Ishikawa (cell line): ENCODE measurements around the gene ELAVL3.

ENCODE experiments used
- CEBPB ChIP-seq: IDR thresholded peaks from 2 replicates; pipeline ENCODE4 v1.6.1; 2012
- CREB1 ChIP-seq: IDR thresholded peaks from 2 replicates; pipeline ENCODE4 v1.6.1; 2012; ENCODE audit warnings: low read depth
- EGR1 ChIP-seq: IDR thresholded peaks from 2 replicates; pipeline ENCODE4 v1.6.1; 2012
- EP300 ChIP-seq: IDR thresholded peaks from 2 replicates; pipeline ENCODE4 v1.6.1; 2012; ENCODE audit warnings: borderline replicate concordance
- FOXM1 ChIP-seq: IDR thresholded peaks from 2 replicates; pipeline ENCODE4 v1.6.1; 2012; ENCODE audit warnings: low read depth, borderline replicate concordance
- NFIC ChIP-seq: IDR thresholded peaks from 2 replicates; pipeline ENCODE4 v1.6.1; 2012
- RAD21 ChIP-seq: IDR thresholded peaks from 2 replicates; pipeline ENCODE4 v1.6.1; 2012; ENCODE audit warnings: low read depth
- TAF1 ChIP-seq: IDR thresholded peaks from 2 replicates; pipeline ENCODE4 v1.6.1; 2012; ENCODE audit warnings: low read depth, mild to moderate bottlenecking
- TCF12 ChIP-seq: IDR thresholded peaks from 2 replicates; pipeline ENCODE4 v1.6.1; 2012; ENCODE audit warnings: low read depth
- TEAD4 ChIP-seq: IDR thresholded peaks from 2 replicates; pipeline ENCODE4 v1.6.1; 2012
- YY1 ChIP-seq: IDR thresholded peaks from 2 replicates; pipeline ENCODE4 v1.6.1; 2012; ENCODE audit warnings: low read depth
- ZBTB7A ChIP-seq: IDR thresholded peaks from 2 replicates; pipeline ENCODE4 v1.6.1; 2012; ENCODE audit warnings: low read depth
- TF ChIP-seq, protein P1 (sequence below): IDR thresholded peaks from 2 replicates; pipeline ENCODE4 v1.6.1; 2012
- TF ChIP-seq, protein P2 (sequence below): IDR thresholded peaks from 2 replicates; pipeline ENCODE4 v1.6.1; 2012
- TF ChIP-seq, protein P3 (sequence below): IDR thresholded peaks from 2 replicates; pipeline ENCODE4 v1.6.1; 2012; ENCODE audit warnings: low read depth, mild to moderate bottlenecking

Gene ELAVL3

DNA sequence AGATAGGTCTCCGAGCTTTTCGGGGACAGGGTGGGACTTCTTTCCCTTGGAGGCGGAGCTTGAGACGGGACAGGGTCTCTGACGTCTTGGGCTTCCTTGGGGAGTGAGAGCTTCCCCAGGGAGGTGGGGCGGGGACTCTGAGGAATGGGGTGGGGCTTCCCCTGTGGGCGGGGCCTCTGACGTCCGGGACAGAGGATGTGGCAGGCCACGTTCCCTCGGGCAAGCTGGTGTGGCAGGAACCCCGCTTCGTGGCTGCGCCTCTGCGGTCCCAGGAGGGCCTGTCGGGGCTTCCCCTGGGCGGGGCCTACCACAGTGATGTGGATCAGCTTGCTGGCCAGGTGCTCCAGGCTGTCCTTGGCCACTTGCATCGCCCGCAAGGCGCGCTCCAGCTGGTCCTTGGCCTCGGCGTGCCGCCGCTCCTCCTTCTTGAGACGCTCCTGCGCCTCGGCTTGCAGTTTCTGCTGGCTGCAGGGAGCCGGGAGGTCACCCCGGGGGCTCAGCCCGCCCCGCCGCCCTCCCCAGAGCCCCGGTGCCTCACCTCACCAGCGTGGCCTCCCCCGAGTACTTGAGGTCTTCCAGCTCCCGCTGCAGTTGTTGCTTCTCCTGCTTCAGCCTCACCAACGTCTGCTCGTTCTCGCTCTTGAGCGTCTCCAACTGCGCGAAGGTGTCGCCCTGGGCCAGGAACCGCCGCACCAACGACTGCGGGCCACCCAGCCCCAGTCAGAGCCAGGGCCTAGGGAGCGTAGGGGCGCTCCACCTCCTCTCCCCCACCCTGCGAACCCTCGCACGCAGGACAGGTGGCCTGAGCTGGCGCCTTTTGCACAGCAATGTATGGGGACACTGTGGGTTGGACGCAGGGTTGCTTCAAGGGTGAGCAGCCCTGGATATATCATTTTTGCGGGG, 58.4 kb downstream of the ELAVL3 start:
- no peak for TF ChIP-seq NFIC
- TF ChIP-seq, protein P1, sequence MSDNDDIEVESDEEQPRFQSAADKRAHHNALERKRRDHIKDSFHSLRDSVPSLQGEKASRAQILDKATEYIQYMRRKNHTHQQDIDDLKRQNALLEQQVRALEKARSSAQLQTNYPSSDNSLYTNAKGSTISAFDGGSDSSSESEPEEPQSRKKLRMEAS: peak; percentile 36; the same call in 1 of the 2 replicates

DNA sequence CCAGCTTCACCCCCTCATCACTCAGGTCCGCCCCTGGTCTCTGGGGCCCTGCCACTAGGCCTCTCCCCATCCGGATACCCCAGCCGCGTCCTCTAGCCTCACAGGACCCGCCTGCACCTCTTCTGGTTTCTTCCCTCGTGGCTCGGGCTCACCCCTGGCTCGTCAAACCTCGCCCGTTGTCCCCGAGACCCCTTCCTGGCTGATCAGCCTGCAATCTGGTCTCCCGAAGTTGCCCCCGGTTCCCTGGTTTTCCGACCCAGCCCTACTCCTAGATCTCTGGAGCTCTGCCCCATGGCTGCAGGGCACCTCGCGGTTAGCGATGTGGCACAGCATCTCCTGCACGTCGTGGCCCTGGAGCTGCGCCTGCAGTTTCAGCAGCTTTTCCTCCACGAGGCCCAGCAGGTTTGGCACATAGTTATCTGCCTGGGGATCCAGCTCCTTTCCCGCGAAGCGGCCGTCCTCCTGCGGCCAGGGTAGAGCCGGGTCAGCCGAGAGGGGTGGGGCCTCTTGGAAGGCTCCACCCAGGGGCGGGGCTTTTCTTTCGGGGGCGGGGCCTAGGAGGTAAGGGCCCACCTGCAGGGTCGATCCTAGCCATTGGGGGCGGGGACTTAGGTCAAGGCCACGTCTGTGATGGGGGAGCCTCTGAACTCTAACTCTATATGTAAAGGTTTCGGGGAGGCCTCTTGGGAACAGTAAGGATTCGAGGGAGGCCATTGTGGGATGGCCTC, 59.3 kb downstream of the ELAVL3 start:
- TF ChIP-seq NFIC: no peak
- TF ChIP-seq, protein P1: peak; percentile 35; the same call in 1 of the 2 replicates

DNA sequence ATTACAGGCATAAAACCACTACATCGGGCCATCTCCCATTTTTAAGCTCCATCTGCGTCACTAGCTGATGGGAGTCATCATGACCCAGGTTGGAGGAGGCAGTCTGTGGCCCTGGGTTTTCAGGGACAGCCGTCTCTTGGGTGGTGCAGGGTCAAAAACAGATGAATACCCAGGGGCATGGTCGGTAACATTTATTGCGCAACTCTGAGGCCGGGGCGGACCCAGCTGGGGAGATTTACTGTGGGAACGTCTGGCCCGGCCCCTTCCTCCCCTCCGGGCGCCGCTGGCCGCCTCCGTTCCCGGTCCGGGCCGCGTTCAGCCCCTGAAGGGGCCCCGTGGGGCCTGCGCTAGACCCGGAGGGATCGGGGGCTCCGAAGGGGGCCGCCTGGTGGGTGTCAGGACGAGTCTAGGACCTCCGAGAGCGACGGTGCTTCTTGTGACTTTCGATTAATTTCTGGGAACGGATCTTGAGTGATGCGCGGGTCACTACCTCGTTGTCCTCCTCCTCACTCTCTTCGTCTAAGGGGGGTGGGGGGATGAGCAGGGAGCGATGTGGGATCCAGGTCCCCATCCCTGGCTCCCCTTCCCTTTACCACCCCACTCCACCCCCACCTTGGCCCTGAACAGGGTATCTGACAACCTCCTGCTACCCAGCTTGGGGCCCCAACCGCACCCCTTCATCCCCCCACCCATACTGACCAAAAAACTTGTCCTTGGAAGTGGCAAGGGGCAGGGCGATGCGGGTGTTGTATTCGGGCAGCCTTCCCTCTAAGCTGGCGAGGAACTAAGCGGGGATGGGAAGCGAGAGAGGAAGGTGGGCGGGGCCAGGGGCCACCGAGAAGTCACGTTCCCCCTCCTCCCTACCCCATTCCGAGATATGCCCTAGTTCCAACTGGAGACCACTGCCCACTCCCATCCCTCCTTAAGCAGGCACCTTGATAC, 60.1 kb downstream of the ELAVL3 start:
- TF ChIP-seq NFIC (no peak), CEBPB (peak; percentile 86), TAF1 (no peak)
- TF ChIP-seq, protein P1: no peak
- TF ChIP-seq, protein P2, sequence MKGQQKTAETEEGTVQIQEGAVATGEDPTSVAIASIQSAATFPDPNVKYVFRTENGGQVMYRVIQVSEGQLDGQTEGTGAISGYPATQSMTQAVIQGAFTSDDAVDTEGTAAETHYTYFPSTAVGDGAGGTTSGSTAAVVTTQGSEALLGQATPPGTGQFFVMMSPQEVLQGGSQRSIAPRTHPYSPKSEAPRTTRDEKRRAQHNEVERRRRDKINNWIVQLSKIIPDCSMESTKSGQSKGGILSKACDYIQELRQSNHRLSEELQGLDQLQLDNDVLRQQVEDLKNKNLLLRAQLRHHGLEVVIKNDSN: no peak

DNA sequence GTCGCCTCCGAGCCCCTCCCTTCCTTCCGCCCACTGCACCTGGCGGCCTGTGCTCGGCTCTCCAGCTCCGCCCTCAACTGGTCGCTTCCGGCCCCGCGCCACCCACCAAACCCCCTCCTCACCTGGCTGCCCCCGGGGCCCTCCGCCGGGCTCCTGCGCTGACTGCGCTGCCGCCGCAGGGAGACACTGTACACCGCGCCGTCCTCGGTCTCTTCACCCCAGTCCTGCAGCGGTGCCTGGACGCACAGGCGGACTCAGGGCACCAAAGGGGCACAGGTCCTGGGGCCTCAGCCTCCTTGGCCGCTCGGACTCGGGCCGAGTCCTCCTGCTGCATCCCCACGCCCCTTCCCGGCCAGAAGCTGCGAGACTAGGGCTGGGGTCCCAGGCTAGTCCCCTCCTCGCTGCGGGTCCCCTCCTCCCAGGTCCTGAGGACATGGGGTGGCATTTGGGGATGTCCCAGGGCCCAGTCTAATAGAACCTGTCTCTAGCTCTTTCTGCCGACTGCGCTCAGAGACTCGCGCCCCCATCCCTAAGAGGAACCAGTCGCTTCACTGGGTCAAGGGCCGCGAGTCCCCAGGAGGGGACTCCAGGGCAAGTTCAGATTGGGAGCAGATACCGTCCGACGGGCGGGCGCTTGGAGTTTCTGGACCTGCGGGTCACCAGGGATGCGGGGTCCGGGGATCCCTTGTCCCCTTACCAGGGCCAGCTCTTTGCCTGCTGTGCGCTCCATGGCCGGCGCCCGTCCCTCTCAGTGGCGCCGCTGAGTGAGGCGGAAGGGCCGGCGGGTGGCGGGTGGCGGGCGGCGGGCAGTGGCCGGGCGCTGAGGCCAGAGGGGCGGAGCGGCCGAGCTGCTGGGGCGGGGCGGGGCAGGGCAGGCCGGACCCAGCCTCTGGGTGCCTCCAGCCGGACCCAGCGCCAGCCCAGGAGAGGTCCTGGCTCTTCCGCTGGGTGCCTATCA, 62.0 kb downstream of the ELAVL3 start, which contains the start of gene RGL3:
Gene RGL3 (minus strand): TSS at position 766 of the 958 bp plus-strand sequence. CDS start 36 bp downstream, at position 730.
- TF ChIP-seq, protein P3, sequence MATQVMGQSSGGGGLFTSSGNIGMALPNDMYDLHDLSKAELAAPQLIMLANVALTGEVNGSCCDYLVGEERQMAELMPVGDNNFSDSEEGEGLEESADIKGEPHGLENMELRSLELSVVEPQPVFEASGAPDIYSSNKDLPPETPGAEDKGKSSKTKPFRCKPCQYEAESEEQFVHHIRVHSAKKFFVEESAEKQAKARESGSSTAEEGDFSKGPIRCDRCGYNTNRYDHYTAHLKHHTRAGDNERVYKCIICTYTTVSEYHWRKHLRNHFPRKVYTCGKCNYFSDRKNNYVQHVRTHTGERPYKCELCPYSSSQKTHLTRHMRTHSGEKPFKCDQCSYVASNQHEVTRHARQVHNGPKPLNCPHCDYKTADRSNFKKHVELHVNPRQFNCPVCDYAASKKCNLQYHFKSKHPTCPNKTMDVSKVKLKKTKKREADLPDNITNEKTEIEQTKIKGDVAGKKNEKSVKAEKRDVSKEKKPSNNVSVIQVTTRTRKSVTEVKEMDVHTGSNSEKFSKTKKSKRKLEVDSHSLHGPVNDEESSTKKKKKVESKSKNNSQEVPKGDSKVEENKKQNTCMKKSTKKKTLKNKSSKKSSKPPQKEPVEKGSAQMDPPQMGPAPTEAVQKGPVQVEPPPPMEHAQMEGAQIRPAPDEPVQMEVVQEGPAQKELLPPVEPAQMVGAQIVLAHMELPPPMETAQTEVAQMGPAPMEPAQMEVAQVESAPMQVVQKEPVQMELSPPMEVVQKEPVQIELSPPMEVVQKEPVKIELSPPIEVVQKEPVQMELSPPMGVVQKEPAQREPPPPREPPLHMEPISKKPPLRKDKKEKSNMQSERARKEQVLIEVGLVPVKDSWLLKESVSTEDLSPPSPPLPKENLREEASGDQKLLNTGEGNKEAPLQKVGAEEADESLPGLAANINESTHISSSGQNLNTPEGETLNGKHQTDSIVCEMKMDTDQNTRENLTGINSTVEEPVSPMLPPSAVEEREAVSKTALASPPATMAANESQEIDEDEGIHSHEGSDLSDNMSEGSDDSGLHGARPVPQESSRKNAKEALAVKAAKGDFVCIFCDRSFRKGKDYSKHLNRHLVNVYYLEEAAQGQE: no peak
- TF ChIP-seq FOXM1 (no peak), TEAD4 (no peak), RAD21 (no peak), NFIC (no peak), CEBPB (no peak), ZBTB7A (peak; percentile 99), YY1 (0 out of 2 replicates have a peak, but pooled peaks have one; percentile 29), TCF12 (peak; percentile 24; the same call in 1 of the 2 replicates), EGR1 (no peak), CREB1 (no peak), TAF1 (0 out of 2 replicates have a peak, but pooled peaks have one; percentile 2), EP300 (no peak)
- TF ChIP-seq, protein P2: no peak
- TF ChIP-seq, protein P1: peak; percentile 32; the same call in 1 of the 2 replicates

DNA sequence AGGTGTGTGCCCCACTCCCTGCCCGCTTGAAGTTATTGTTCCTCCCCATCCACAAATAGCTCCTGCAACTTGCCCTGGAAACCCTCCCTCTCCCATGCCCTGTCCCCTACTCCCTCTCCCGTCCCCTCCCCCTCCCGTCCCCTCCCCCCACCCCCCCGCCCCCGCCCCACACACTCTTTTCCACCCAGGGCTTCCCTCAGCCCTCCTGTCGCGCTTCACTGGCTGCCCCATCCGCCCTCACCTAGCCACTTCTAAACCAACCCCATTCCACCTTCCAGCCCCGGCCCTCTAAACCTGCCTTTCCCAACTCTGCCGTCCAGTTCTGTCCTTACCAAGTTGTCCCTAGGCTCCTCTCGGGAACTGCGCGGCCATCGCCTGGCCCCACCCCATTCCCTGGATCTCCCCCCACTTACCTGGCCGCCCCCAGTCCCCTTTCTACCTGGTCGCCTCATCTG, 62.7 kb downstream of the ELAVL3 start:
- TF ChIP-seq, protein P1: no peak
- TF ChIP-seq TCF12: no peak
- TF ChIP-seq CREB1: no peak
- TF ChIP-seq EP300: no peak
- TF ChIP-seq NFIC: no peak
- TF ChIP-seq EGR1: 0 out of 2 replicates have a peak, but pooled peaks have one; percentile 39
- TF ChIP-seq YY1: no peak
- no peak for TF ChIP-seq RAD21
- peak; percentile 20; the same call in 1 of the 2 replicates for TF ChIP-seq TAF1
